Fibroblast of villous mesenchyme (primary cell): ENCODE data around the gene TIAM2. TPM values are rescaled to one million over a fixed set of nuclear protein-coding genes. Genes with fewer than 3 reads are reported as not detected.

ENCODE experiments used
- DNase-seq: peaks from one replicate; pipeline ENCODE4 v3.0.0-alpha.2; 2010; ENCODE audit warnings: low read depth
- H3K4me3 ChIP-seq: 2 replicates; pipeline ENCODE4 v1.5.1; 2011; ENCODE audit warnings: low read depth, mild to moderate bottlenecking, low read length
- CTCF ChIP-seq: IDR thresholded peaks from 2 replicates; pipeline ENCODE4 v1.5.1; 2012; ENCODE audit warnings: low read depth, mild to moderate bottlenecking, low read length; ENCODE audit not compliant: insufficient read depth
- total RNA-seq: library from RNA; depleted of rRNA; stranded (reverse); fragments of >200 nt; gene quantifications from 2 replicates; pipeline ENCODE4 v1.2.3, GENCODE V29; 2012

TIAM2 gene
- total RNA-seq, 1 donor = 8.6 TPM

GRCh38 chr6:155245193-155245592 lies 250.1 kb downstream of the TIAM2 start:
- no peak overlapping the region for H3K4me3 ChIP-seq
- TF ChIP-seq CTCF = no peak

GRCh38 chr6:155245831-155246230 lies 250.7 kb downstream of the TIAM2 start:
- no peak overlapping the region for H3K4me3 ChIP-seq
- DNase-seq = peak; percentile 47
- TF ChIP-seq CTCF = no peak

More at GRCh38 chr6:155245193-155245592, 250.1 kb downstream of the TIAM2 start:
- DNase-seq = no peak

DNA sequence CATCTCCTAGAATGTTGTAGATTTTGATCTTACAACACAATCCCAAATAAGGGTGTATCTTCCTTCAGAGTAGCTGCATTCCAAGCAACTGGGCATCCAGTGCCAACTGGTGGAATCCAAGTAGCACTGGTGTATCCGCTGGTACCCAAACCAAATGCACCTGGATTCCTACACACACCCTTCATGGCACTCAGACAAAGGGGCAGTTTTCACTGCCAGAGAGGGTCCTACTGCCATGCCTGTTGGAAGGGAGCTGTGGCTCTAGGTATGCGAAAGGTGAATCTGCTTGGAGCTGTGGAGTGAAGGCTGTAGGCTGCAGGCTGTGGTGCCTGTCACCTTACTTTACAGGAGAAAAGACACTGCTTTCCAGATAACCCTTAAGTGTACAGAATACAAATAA lies 251.7 kb downstream of the TIAM2 start:
- H3K4me3 ChIP-seq = no peak overlapping the region
- TF ChIP-seq CTCF = no peak
- no peak for DNase-seq

DNA sequence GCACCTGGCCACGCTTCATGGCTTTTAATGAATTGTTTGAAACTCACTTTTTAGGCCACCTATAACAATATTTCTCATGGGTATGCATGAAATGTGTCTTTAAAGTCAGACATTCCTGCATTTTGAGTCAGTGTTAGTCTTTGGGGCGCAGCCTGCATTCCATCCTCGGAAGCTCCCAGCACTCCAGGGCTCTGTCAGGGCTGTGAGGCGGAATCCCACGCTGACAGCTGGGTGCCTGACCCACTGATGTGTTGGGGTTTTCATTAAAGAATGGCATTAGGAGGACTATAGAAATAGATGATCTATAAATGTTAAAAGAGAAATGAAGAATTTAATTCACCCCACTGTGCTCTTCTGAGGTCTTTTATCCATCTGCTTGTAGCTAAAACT lies 252.5 kb downstream of the TIAM2 start:
- H3K4me3 ChIP-seq = no peak overlapping the region
- no peak for TF ChIP-seq CTCF
- DNase-seq = peak; percentile 52

- DNase-seq = peak; percentile 78
- no peak overlapping the region for H3K4me3 ChIP-seq
- TF ChIP-seq CTCF = peak; percentile 85
These were observed 253.2 kb downstream of the TIAM2 start for GRCh38 chr6:155248008-155249001.

GRCh38 chr6:155250701-155251381 lies 255.7 kb downstream of the TIAM2 start:
- TF ChIP-seq CTCF = no peak
- DNase-seq = no peak
- H3K4me3 ChIP-seq = no peak overlapping the region
